GM12878 (cell line): Measurements from ENCODE around the gene RADIL. TPM values are rescaled to one million over a fixed set of nuclear protein-coding genes. Genes with fewer than 3 reads are reported as not detected.

Experiments
- ATAC-seq: fragments of 200-7000 bp; cut with Tn5 transposase; 3 replicates; pipeline ENCODE4 v1.9.1; 2020; ENCODE audit warnings: mild to moderate bottlenecking, moderate library complexity
- BruUV-seq: library from RNA; stranded (reverse); fragments of 400-500 nt; replicated peaks from 2 replicates; lab custom pipeline; 2021; lab: Mats Ljungman, UMichigan
- CTCF ChIA-PET: fragments of 300-600 bp; sonication (Branson Sonifier 250); formaldehyde crosslinking; extraction: SDS; loops from one replicate; lab custom pipeline; 2021; ENCODE audit warnings: inconsistent platforms; lab: Yijun Ruan, JAX
- POLR2A ChIA-PET: fragments of 350-600 bp; formaldehyde crosslinking; extraction: SDS; loops from one replicate; lab custom pipeline; 2021; ENCODE audit warnings: inconsistent platforms; lab: Charles Lee
- RAD21 ChIA-PET: fragments of 300-600 bp; sonication (Branson Sonifier 250); formaldehyde crosslinking; loops from one replicate; lab custom pipeline; 2023; ENCODE audit warnings: antibody characterized with exemption; ENCODE audit not compliant: unreplicated experiment; lab: Charles Lee
- SMC1A ChIA-PET: fragments of 300-600 bp; sonication (Branson Sonifier 250); formaldehyde crosslinking; loops from one replicate; lab custom pipeline; 2023; ENCODE audit not compliant: unreplicated experiment, uncharacterized antibody; lab: Charles Lee
- DNase-seq: peaks from one replicate; pipeline ENCODE4 v3.0.0-alpha.2; 2011; ENCODE audit warnings: low read depth, low spot score
- FAIRE-seq: peaks from 3 replicates; lab custom pipeline; 2011; peaks lifted over from hg19 to GRCh38; lab: Jason Lieb, UNC
- H2AFZ ChIP-seq: 2 replicates; pipeline ENCODE4 v1.6.0; 2011; ENCODE audit warnings: low read depth, low read length, control low read depth; ENCODE audit not compliant: control insufficient read depth
- H3K27ac ChIP-seq: 2 replicates; pipeline ENCODE4 v1.5.1; 2011; ENCODE audit warnings: control low read depth; ENCODE audit not compliant: control insufficient read depth, insufficient read depth
- H3K27me3 ChIP-seq, 2 experiments: replicated peaks in 1 of 2; 2 replicates each; pipeline versions ENCODE4 v1.6.0 to v1.6.1; 2011; ENCODE audit warnings: low read length in 1 of 2; ENCODE audit not compliant: control insufficient read depth in 2 of 2, insufficient read depth in 2 of 2
- H3K36me3 ChIP-seq, 2 experiments: 2 replicates each; pipeline ENCODE4 v1.5.1; 2011; ENCODE audit warnings: low read length in 1 of 2; ENCODE audit not compliant: control insufficient read depth in 2 of 2, insufficient read depth in 2 of 2
- H3K4me1 ChIP-seq: 2 replicates; pipeline ENCODE4 v1.6.1; 2011; ENCODE audit warnings: mild to moderate bottlenecking, low read length, moderate library complexity, mixed read lengths; ENCODE audit not compliant: control insufficient read depth, insufficient read depth
- H3K4me2 ChIP-seq: 2 replicates; pipeline ENCODE4 v1.6.0; 2011; ENCODE audit warnings: control low read depth; ENCODE audit not compliant: control insufficient read depth, insufficient read depth
- H3K4me3 ChIP-seq: fragments of 200-600 bp; sonication (generic); 2 replicates; pipeline ENCODE4 v1.5.1; 2016
- H3K79me2 ChIP-seq: 2 replicates; pipeline ENCODE4 v1.6.0; 2011; ENCODE audit warnings: low read length; ENCODE audit not compliant: control insufficient read depth, insufficient read depth
- H3K9ac ChIP-seq: 2 replicates; pipeline ENCODE4 v1.8.0; 2011; ENCODE audit warnings: low read length, control low read depth, mixed read lengths; ENCODE audit not compliant: control insufficient read depth, insufficient read depth
- H3K9me3 ChIP-seq: replicated peaks from 3 replicates; pipeline ENCODE4 v1.5.1; 2011; ENCODE audit warnings: mild to moderate bottlenecking, low read length; ENCODE audit not compliant: control insufficient read depth, insufficient read depth
- H4K20me1 ChIP-seq: 2 replicates; pipeline ENCODE4 v1.6.0; 2011; ENCODE audit not compliant: control insufficient read depth, insufficient read depth
- BCLAF1 ChIP-seq: fragments of 450-650 bp; IDR thresholded peaks from 2 replicates; pipeline ENCODE4 v1.6.1; 2017; ENCODE audit warnings: antibody characterized with exemption, mild to moderate bottlenecking, moderate library complexity
- CHD2 ChIP-seq: IDR thresholded peaks from 2 replicates; pipeline ENCODE4 v1.6.1; 2011; ENCODE audit warnings: low read depth, low read length, improper control_type of control experiment, borderline replicate concordance
- CREB1 ChIP-seq: IDR thresholded peaks from 2 replicates; pipeline ENCODE4 v1.6.1; 2012; ENCODE audit warnings: low read depth, mild to moderate bottlenecking, inconsistent platforms
- CTCF ChIP-seq, 3 experiments: IDR thresholded peaks in 2 of 3; conservative IDR thresholded peaks in 1 of 3; 2 replicates each; pipeline ENCODE4 v1.5.1; 2011; ENCODE audit warnings: low read depth in 3 of 3, low read length in 3 of 3, mild to moderate bottlenecking in 3 of 3, control low read depth in 2 of 3, moderate library complexity in 2 of 3, inconsistent platforms in 1 of 3, mixed read lengths in 1 of 3; ENCODE audit not compliant: control insufficient read depth in 2 of 3, insufficient read depth in 1 of 3; ENCODE audit errors: extremely low read depth in 1 of 3
- NKRF ChIP-seq: fragments of 450-650 bp; conservative IDR thresholded peaks from 2 replicates; pipeline ENCODE4 v1.6.1; 2017; ENCODE audit warnings: mild to moderate bottlenecking, moderate library complexity
- RAD21 ChIP-seq: IDR thresholded peaks from 2 replicates; pipeline ENCODE4 v1.6.1; 2011; ENCODE audit warnings: mild to moderate bottlenecking, low read depth, low read length, moderate library complexity; ENCODE audit not compliant: insufficient read depth
- RUNX3 ChIP-seq: IDR thresholded peaks from 2 replicates; pipeline ENCODE4 v1.6.1; 2012; ENCODE audit warnings: low read length, inconsistent platforms
- YBX1 ChIP-seq: fragments of 450-650 bp; IDR thresholded peaks from 2 replicates; pipeline ENCODE4 v1.6.1; 2016; ENCODE audit warnings: antibody characterized with exemption
- ZNF24 ChIP-seq: fragments of 450-650 bp; IDR thresholded peaks from 2 replicates; pipeline ENCODE4 v1.6.1; 2017; ENCODE audit warnings: antibody characterized with exemption, mild to moderate bottlenecking
- WGBS: methylation state at CpG from one replicate; pipeline ENCODE4 v1.1.6; 2016; ENCODE audit warnings: low lambda C conversion rate; ENCODE audit not compliant: insufficient replicate concordance, insufficient coverage; ENCODE audit errors: missing lambda C conversion rate; 5-methylcytosine and 5-hydroxymethylcytosine counted together
- in situ Hi-C: fragments of 300-500 bp; cut with MboI; formaldehyde crosslinking; loops from 9 replicates; pipeline ENCODE4 v1.14.3; 2018; ENCODE audit warnings: mixed read lengths
- intact Hi-C: fragments of 100-400 bp; cut with micrococcal nuclease; formaldehyde crosslinking; loops from one replicate; pipeline ENCODE4 v1.14.2; 2022; ENCODE audit not compliant: unreplicated experiment
- polyA plus RNA-seq, 11 experiments: library from polyadenylated mRNA; depleted of rRNA in 4 of 11; unstranded in 6 of 11; stranded (reverse) in 5 of 11; fragments of >200 nt; fragmentation: Nextera tagmentation in 4 of 11; fragmentation: Illumina TruSeq in 1 of 11; extraction: Ambion mirVana in 4 of 11; extraction: Trizol in 1 of 11; gene quantifications; 1 replicate in 1 of 11; 2 replicates in 10 of 11; pipeline versions ENCODE4 v1.2.1 to v1.2.3, GENCODE V29; 2011 to 2016; ENCODE audit warnings: inconsistent platforms in 2 of 11, missing spikeins in 2 of 11, low read depth in 1 of 11
- total RNA-seq, 4 experiments: library from RNA; depleted of rRNA in 3 of 4; stranded (reverse); fragments of >200 nt in 3 of 4; fragmentation: Illumina TruSeq in 1 of 4; extraction: Trizol in 1 of 4; gene quantifications; 2 replicates each; pipeline versions ENCODE4 v1.2.1 to v1.2.3, GENCODE V29; 2013 to 2021

The RADIL gene
- total and polyA plus RNA-seq, 10 of the 15 experiments (the other 5 are each of a cell fraction or from before 2014, with no cell fraction given): 0.05 to 0.06 TPM; not detected in 8

DNA sequence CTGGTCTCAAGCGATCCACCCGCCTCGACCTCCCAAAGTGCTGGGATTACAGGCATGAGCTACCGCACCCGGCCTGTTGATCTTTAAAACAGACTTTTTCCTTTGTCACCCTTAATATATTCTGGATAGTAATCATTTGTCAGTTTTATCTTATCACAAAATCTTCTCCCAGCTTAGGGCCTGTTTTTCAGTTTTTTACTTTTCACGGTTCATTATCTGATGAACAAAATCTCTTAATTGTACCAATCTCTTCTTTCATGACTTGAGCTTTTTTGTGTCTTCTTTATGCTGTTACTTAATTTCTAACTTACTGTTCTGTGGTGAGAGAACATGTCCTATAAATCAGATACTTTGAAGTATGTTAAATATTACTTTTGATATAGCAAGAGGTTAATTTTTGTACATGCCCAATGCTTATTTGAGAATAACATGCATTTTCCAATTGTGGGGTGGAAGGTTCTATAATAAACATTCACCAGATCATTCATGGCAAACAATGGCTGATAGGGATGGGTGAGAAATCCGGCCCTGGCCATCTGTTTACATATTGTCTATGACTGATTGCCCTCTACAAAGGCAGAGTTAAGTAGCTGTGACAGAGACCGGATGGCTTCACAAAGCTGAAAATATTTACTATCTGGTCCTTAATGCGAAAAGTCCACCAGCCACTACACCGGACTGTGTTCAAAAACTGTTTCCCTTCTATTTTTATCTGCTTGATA lies 27.0 kb downstream of the RADIL start:
- H3K36me3 ChIP-seq: no peaks in the 10 kb centered on the region
- 59% methylated on average over 10 of the region's 10 CpGs for whole genome bisulfite sequencing
- no TSS peak for BruUV-seq
- RAD21 ChIA-PET: no interaction called here
- intact Hi-C loops: no loop called here
- TF ChIP-seq CHD2 (no peak), NKRF (no peak)
- TF ChIP-seq, all 136 proteins: peak for 0
- ChIA-PET SMC1A (no interaction called here), POLR2A (interaction anchor here (0.6 kb wide), 1 partner anchor 30 kb away, joined by 6 read pairs; no protein-coding TSS in a partner anchor), CTCF (interaction anchor here (0.7 kb wide), 1 partner anchor 600 kb away, joined by 3 read pairs; no protein-coding TSS in a partner anchor)
- Histone ChIP-seq H3K4me1 (no peaks in the 10 kb centered on the region), H3K9me3 (no peaks in the 10 kb centered on the region; the same call in 2 of the 3 replicates), H3K4me2 (no peak overlapping the region), H2AFZ (no peak overlapping the region), H4K20me1 (no peaks in the 10 kb centered on the region), H3K4me3 (no peak overlapping the region), H3K27me3 (peaks cover 0 to 2% of the 10 kb centered on the region in 2 experiments; a peak in 2 of 4 replicates), H3K27ac (no peak overlapping the region), H3K9ac (no peak overlapping the region), H3K79me2 (no peaks in the 10 kb centered on the region)
- in situ Hi-C loops: no loop called here
- DNase-seq: no peak
- no peak for ATAC-seq
- no peak for FAIRE-seq

- RAD21 ChIA-PET: no interaction called here
- Histone ChIP-seq H3K9ac (no peak overlapping the region), H3K4me3 (no peak overlapping the region), H3K79me2 (no peaks in the 10 kb centered on the region), H3K4me1 (no peaks in the 10 kb centered on the region), H3K4me2 (no peak overlapping the region), H3K9me3 (no peaks in the 10 kb centered on the region; the same call in 2 of the 3 replicates), H3K27ac (no peak overlapping the region), H3K27me3 (peaks cover 0 to 2% of the 10 kb centered on the region in 2 experiments; a peak in 2 of 4 replicates), H2AFZ (no peak overlapping the region), H3K36me3 (no peaks in the 10 kb centered on the region), H4K20me1 (no peaks in the 10 kb centered on the region)
- DNase-seq: no peak
- CTCF ChIA-PET: no interaction called here
- POLR2A ChIA-PET: no interaction called here
- in situ Hi-C loops: no loop called here
- no peak for FAIRE-seq
- BruUV-seq: no TSS peak
- no peak for ATAC-seq
- SMC1A ChIA-PET: no interaction called here
- intact Hi-C loops: no loop called here
- 24% methylated on average over 6 of the region's 6 CpGs for WGBS
- TF ChIP-seq CTCF (IDR thresholded peaks at IDR 0.05 in 2 of 3, conservative IDR thresholded peaks at IDR 0.05 in 1 of 3; ENCODE audit: control insufficient read depth in 2 of 3, extremely low read depth in 1 of 3, insufficient read depth in 1 of 3, low read depth in 3 of 3, low read length in 3 of 3) (no peak), RUNX3 (no peak), RAD21 (no peak), BCLAF1 (no peak), CREB1 (no peak), ZNF24 (no peak), YBX1 (no peak)
These were observed 28.6 kb downstream of the RADIL start for GRCh38 chr7:4854916-4855315.
